ELF-1 (cell line): Measurements from ENCODE around the gene PRTG.
A peak's percentile ranks its signal among the peaks of the same experiment; 100 is the strongest.
"Not testable (repeated sequence)": the region's sequence is repeated elsewhere in the genome, so short reads cannot be mapped to it uniquely, and the experiment has no call there.

Experiments used
- DNase-seq: peaks from one replicate; pipeline ENCODE4 v3.0.0-alpha.2; 2016; ENCODE audit warnings: low read depth, low spot score

The PRTG gene, protein sequence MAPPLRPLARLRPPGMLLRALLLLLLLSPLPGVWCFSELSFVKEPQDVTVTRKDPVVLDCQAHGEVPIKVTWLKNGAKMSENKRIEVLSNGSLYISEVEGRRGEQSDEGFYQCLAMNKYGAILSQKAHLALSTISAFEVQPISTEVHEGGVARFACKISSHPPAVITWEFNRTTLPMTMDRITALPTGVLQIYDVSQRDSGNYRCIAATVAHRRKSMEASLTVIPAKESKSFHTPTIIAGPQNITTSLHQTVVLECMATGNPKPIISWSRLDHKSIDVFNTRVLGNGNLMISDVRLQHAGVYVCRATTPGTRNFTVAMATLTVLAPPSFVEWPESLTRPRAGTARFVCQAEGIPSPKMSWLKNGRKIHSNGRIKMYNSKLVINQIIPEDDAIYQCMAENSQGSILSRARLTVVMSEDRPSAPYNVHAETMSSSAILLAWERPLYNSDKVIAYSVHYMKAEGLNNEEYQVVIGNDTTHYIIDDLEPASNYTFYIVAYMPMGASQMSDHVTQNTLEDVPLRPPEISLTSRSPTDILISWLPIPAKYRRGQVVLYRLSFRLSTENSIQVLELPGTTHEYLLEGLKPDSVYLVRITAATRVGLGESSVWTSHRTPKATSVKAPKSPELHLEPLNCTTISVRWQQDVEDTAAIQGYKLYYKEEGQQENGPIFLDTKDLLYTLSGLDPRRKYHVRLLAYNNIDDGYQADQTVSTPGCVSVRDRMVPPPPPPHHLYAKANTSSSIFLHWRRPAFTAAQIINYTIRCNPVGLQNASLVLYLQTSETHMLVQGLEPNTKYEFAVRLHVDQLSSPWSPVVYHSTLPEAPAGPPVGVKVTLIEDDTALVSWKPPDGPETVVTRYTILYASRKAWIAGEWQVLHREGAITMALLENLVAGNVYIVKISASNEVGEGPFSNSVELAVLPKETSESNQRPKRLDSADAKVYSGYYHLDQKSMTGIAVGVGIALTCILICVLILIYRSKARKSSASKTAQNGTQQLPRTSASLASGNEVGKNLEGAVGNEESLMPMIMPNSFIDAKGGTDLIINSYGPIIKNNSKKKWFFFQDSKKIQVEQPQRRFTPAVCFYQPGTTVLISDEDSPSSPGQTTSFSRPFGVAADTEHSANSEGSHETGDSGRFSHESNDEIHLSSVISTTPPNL

DNA sequence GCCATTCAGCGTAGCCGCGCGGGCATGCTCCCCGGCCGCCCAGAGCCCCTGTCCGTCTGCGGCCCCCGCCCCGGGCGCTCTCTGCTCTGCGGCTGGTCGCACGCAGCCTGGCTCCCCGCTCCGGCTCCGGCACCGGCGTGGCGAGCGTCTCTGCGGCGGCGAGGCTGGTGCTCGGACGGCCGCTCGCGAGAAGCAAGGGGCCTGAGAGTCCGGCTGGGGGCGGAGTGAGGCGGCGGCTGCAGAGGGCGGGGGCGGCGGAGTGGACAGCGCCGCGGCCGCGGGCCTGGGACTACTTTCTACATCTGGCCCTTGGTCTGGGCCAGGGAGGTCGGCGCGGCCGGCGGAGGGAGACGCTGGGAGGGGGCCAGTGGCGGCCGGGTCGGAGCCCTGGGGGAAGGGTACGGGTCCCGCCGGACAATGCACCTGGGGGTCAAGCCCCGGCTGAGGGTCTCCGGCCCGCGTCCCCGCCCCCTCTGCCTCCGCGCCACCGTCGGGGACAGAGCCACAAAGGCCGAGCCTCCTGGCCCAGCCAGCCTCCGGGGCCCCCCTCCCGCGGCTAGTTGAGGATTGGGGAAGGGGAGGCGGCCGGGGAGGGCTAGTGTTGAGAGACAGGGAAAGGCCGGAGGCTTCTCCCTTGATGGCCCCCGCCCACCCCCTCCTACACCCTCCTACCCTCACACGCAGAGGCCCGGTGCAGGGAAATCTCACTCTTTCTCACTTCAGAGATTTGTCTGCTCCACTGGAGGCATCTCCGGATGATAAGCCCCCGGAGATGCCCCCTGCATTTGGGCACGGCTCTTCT is at the start of gene PRTG:
Gene PRTG (minus strand): TSS at position 226 of the 802 bp plus-strand sequence. CDS start 221 bp downstream, at position 5.
- DNase-seq = peak; percentile 96

GRCh38 chr15:55791551-55792400 is 48.8 kb upstream of the PRTG start:
- peak; percentile 49 for DNase-seq

DNA sequence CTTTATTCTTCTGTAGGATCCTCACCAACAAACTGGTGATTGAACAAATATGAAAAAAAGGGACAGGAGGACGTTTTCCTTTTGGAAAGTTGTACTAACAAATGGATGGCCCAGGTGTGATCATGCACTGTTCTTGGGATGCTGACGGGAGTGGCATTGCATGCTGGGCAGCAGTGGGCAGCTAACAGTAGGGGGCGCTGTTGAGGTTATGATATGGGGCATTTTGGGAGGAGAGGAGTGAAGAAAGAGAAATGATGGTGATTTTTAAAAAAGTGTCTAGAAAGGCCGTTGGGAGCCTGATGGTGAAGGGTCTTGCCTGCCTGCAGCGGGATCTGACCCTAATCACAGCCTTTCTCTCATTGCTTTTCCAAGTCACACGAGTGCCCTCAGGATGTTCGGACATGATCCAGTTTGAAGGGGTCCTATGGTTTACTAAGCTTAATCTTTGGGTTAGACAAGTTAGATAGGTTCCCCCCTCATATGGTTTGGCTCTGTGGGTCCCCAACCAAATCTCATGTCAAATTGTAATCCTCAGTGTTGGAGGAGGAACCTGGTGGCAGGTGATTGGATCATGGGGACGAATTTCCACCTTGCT is 46.2 kb upstream of the PRTG start:
- peak; percentile 65 for DNase-seq

DNA sequence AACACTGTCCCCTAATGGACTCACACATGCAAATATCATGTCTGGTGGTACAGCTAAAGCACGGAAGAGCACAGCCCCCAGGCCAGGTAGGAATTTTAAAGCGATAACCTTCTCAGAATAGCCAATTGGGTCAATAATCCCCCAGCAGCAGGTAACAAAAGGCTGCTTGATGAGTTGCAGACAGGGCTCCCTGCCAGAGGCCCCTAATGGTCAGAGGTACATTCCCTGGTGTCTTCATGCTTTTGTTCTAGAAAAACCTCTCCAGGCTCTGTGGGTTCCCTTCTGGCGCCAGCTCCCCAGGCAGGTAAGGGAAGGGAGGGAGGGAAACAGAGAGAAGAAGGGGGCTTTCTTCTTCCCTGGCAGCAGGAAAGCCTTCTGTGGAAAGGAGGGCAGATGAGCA is 43.4 kb upstream of the PRTG start:
- peak; percentile 90 for DNase-seq

DNA sequence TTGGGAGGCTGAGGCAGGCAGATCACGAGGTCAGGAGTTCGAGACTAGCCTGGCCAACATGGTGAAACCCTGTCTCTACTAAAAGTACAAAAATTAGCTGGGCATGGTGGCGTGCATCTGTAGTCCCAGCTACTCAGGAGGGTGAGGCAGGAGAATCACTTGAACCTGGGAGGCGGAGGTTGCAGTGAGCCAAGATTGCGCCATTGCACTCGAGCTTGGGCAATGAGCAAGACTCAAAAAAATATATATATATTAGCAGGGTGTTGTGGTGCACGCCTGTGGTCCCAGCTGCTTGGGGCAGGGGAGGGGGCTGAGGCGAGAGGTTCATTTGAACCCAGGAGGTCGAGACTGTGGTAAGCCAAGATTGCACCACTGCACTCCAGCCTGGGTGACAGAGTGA is 42.6 kb upstream of the PRTG start:
- not testable (repeated sequence) for DNase-seq

- peak; percentile 87 for DNase-seq
Observed at GRCh38 chr15:55784286-55784685, 41.3 kb upstream of the PRTG start.

DNA sequence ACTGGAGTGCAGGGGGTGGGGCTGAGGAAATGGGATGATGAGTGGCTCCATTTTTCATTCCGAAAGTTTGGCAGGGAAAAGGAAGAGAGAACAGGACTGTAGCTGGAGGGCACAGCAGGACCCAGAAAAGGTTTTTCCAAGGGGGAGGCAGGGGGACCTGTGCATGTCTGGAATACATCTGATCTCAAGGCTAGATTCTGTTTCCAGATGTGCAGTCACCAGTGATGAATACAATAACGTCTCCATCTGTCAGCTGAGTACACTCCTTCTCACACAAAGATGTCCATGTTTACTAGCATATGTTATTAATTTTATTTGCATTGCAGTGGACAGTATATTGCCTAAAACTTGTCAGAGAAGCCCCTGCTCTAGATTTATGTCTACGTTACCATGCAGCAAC is 39.9 kb upstream of the PRTG start:
- peak; percentile 23 for DNase-seq

- DNase-seq = no peak
Observed at GRCh38 chr15:55780292-55780691, 37.3 kb upstream of the PRTG start.

- DNase-seq = no peak
Observed at GRCh38 chr15:55778932-55779331, 36.0 kb upstream of the PRTG start.

- peak; percentile 99 for DNase-seq
Observed at GRCh38 chr15:55775316-55775715, 32.4 kb upstream of the PRTG start.

DNA sequence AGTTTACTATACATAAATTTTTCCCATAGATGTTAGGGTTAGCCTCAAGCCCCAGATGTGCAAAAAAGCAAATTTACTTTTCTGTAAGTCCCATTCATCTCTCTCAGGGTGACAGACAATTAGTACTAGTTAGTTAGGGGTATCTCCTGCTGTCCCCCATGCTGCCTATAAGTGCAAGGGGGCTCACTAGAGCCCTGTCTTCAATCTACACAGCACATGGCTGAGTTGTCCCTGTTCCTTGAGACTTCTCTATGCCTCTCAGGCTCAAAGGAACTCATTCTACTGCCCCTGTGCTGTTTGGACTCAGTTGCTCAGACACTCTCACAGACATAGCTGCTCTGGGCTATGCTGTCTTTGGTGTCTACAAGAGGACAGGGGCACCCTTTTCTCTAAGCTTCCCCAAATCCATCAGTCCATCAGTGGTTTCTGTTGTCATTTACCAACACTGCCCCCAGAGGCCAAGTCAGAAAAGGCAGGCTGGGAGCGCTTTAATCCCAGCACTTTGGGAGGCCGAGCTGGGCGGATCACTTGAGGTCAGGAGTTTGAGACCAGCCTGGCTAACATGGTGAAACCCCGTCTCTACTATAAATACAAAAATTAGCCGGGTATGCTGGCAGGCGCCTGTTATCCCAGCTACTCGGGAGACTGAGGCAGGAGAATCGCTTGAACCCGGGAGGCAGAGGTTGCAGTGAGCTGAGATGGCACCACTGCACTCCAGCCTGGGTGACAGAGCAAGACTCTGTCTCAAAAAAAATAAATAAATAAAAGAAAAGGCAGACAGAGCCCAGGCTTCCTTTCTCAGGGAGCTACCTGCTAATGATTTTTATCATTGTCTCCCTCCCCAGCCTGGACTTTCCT is 31.4 kb upstream of the PRTG start:
- peak; percentile 91 for DNase-seq

GRCh38 chr15:55770806-55771205 is 27.9 kb upstream of the PRTG start:
- DNase-seq = no peak

- no peak for DNase-seq
Observed at GRCh38 chr15:55770261-55770660, 27.3 kb upstream of the PRTG start.

DNA sequence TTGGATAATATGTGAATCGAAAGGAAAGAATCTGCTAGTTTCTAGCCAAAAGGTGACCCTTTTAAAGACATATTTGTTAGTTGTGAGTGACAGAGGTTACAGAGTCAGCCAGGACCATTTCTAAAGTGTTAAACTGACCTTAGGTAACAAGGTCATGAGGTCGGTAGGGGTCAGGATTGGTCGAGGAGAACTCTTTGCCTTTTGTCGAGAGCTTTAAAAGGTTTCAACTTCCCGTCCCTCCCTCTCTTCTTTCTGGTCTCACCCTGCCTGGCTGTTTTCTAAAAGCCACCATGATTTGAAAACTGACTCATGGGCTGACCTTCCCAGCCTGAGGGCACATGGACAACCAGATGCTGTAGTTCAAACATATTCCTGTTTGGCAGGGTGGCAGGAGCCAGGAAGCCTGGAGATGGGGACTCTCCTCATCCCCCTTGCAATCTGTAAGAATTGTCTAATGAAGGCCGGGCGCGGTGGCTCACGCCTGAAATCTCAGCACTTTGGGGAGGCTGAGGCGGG is 25.8 kb upstream of the PRTG start:
- DNase-seq = peak; percentile 92

GRCh38 chr15:55766676-55767075 is 23.7 kb upstream of the PRTG start:
- no peak for DNase-seq

- DNase-seq = no peak
Observed at GRCh38 chr15:55764398-55764797, 21.4 kb upstream of the PRTG start.

DNA sequence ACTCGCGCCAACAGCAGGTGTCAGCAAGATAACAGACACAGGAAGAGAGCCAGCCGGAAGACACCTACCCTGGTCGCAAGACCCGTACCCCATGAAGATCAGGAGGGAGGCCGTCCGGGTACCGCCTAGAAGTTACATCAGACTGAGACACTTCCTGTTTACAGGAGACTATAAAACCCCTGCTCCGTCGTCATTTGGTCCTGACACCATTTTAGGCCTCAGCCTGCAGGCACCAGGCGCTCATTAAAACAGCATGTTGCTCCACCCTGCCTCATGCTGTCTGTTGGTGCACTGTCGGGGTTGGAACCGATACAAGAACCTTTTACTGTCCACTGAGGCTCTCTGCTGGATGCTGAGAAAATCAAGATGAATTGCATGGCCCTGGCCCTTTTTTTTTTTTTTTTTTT is 15.6 kb upstream of the PRTG start:
- DNase-seq = peak; percentile 63

DNA sequence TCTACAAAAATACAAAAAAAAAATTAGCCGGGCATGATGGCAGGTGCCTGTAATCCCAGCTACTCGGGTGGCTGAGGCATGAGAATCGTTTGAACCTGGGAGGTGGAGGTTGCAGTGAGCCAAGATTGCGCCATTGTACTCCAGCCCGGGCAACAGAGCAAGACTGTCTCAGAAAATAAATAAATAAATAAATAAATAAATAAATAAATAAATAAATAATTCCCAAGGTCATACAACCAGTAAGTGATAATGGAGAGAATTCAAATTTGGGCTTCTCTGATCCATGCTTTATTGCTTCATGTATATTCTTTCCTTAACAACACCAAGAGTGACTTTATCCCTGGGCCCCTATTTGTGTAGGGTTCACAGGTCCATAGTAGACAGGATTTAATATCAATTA is 10.5 kb upstream of the PRTG start:
- DNase-seq = not testable (repeated sequence)

DNA sequence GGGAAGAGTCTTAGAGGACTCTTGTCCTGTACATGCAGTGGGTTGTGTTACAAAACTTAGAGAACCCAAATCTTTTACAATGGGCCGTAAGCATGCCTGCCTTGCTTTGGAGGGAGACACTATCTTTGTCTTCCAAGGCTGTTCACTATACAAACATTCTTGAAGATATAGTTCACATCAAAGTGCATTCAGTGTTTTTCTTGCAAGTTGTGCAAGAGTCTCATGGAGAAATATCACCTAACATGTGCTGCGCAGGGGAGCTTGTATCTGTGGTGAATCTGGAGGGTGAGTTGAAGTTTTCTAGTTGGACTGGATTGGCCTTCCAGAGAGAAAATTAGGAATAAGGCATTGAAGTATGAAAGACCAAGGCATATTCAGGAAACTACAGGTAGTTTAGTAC is 7.8 kb upstream of the PRTG start:
- DNase-seq = no peak
